Smooth muscle cell of the pulmonary artery (primary cell): ENCODE data around the gene HIKESHI. TPM values are rescaled to one million over a fixed set of nuclear protein-coding genes. Genes with fewer than 3 reads are reported as not detected.

Experiments used
- total RNA-seq: library from RNA; depleted of rRNA; stranded (reverse); fragments of >200 nt; gene quantifications from 2 replicates; pipeline ENCODE4 v1.2.3, GENCODE V29; 2014

HIKESHI gene
- total RNA-seq: 42.2 and 62.8 TPM in 2 replicates

GRCh38 chr11:86302092-86302793 is at the start of gene HIKESHI:
Gene HIKESHI (plus strand): TSS chr11:86302240. CDS start chr11:86302449, 209 bp downstream.

GRCh38 chr11:86374586-86374985 is 72.5 kb downstream of the HIKESHI start, which contains the start of gene CCDC81:
Gene CCDC81 (plus strand): TSS chr11:86374887. CDS start chr11:86375164, 277 bp downstream.

Other genes with a start within 250 kb of the HIKESHI start
- gene PICALM, start 233.2 kb upstream of the HIKESHI start, total RNA-seq: 419 and 440 TPM in 2 replicates
- 14.1 and 19.8 TPM in 2 replicates for gene EED, start 57.5 kb upstream of the HIKESHI start, total RNA-seq
- gene CCDC81, start 72.6 kb downstream of the HIKESHI start, total RNA-seq: 2.8 and 4.2 TPM in 2 replicates